WTC11 (cell line): Measurements from ENCODE around the gene RUNX2. TPM values are rescaled to one million over a fixed set of nuclear protein-coding genes. Genes with fewer than 3 reads are reported as not detected.

Source experiments
- ATAC-seq: fragments of 200-7000 bp; cut with Tn5 transposase; 2 replicates; pipeline ENCODE4 v1.10.0; 2021; ENCODE audit warnings: mild to moderate bottlenecking, moderate library complexity
- CTCF ChIA-PET: fragments of 300-600 bp; sonication (Branson Sonifier 250); formaldehyde crosslinking; loops from one replicate; lab custom pipeline; 2021; ENCODE audit warnings: antibody characterized with exemption; lab: Charles Lee
- POLR2A ChIA-PET: fragments of 350-600 bp; sonication (Branson Sonifier 250); formaldehyde crosslinking; loops from one replicate; lab custom pipeline; 2021; ENCODE audit warnings: antibody characterized with exemption; lab: Charles Lee
- DNase-seq: peaks from one replicate; pipeline ENCODE4 v3.0.0; 2021; ENCODE audit warnings: low spot score
- H3K27ac Mint-ChIP-seq: 2 replicates; pipeline ENCODE4 v1.8.0; 2021; ENCODE audit warnings: mixed read lengths
- H3K27me3 Mint-ChIP-seq: 2 replicates; pipeline ENCODE4 v1.8.0; 2021; ENCODE audit warnings: low read depth, mild to moderate bottlenecking, moderate library complexity, mixed read lengths
- H3K36me3 Mint-ChIP-seq: 2 replicates; pipeline ENCODE4 v1.8.0; 2021; ENCODE audit warnings: mixed read lengths
- H3K4me1 Mint-ChIP-seq: 2 replicates; pipeline ENCODE4 v1.8.0; 2022; ENCODE audit warnings: mixed read lengths
- H3K4me3 Mint-ChIP-seq: 2 replicates; pipeline ENCODE4 v1.8.0; 2021; ENCODE audit warnings: mild to moderate bottlenecking, moderate library complexity, mixed read lengths
- H3K9me3 Mint-ChIP-seq: 2 replicates; pipeline ENCODE4 v1.8.0; 2021; ENCODE audit warnings: mixed read lengths
- ARID4B ChIP-seq: sonication (generic); formaldehyde crosslinking; IDR thresholded peaks from 2 replicates; pipeline ENCODE4 v1.8.0; 2023; ENCODE audit warnings: missing genetic modification reagents, mild to moderate bottlenecking, borderline replicate concordance
- CBFB ChIP-seq: sonication (generic); formaldehyde crosslinking; IDR thresholded peaks from 2 replicates; pipeline ENCODE4 v1.8.1; 2022; ENCODE audit warnings: mild to moderate bottlenecking, low read depth, missing genetic modification reagents
- ELF4 ChIP-seq: sonication (generic); formaldehyde crosslinking; IDR thresholded peaks from 2 replicates; pipeline ENCODE4 v1.8.1; 2022; ENCODE audit warnings: low read depth, mild to moderate bottlenecking, moderate library complexity, missing genetic modification reagents
- ERG ChIP-seq: fragments of 250-450 bp; sonication (Bioruptor Pico); IDR thresholded peaks from 2 replicates; pipeline ENCODE4 v1.8.0; 2021; ENCODE audit warnings: mild to moderate bottlenecking
- ETV6 ChIP-seq: sonication (generic); formaldehyde crosslinking; IDR thresholded peaks from 2 replicates; pipeline ENCODE4 v1.8.1; 2022; ENCODE audit warnings: mild to moderate bottlenecking, missing genetic modification reagents
- HMGXB4 ChIP-seq: sonication (generic); formaldehyde crosslinking; IDR thresholded peaks from 2 replicates; pipeline ENCODE4 v1.8.1; 2023; ENCODE audit warnings: mild to moderate bottlenecking, moderate library complexity, missing genetic modification reagents
- IRF1 ChIP-seq: sonication (generic); formaldehyde crosslinking; IDR thresholded peaks from 2 replicates; pipeline ENCODE4 v1.8.0; 2023; ENCODE audit warnings: missing genetic modification reagents
- MAX ChIP-seq: sonication (generic); formaldehyde crosslinking; IDR thresholded peaks from 2 replicates; pipeline ENCODE4 v1.8.0; 2022; ENCODE audit warnings: mild to moderate bottlenecking, missing genetic modification reagents
- MXD4 ChIP-seq: fragments of 250-450 bp; sonication (Bioruptor Pico); IDR thresholded peaks from 2 replicates; pipeline ENCODE4 v1.8.0; 2021; ENCODE audit warnings: mild to moderate bottlenecking, moderate library complexity, borderline replicate concordance
- NFATC4 ChIP-seq: fragments of 250-450 bp; sonication (Bioruptor Pico); IDR thresholded peaks from 2 replicates; pipeline ENCODE4 v1.9.0; 2021; ENCODE audit warnings: mild to moderate bottlenecking
- NR1H2 ChIP-seq: sonication (generic); formaldehyde crosslinking; IDR thresholded peaks from 2 replicates; pipeline ENCODE4 v1.9.0; 2021; ENCODE audit warnings: mild to moderate bottlenecking, moderate library complexity, missing genetic modification reagents
- SMAD3 ChIP-seq: sonication (generic); formaldehyde crosslinking; IDR thresholded peaks from 2 replicates; pipeline ENCODE4 v1.8.0; 2022; ENCODE audit warnings: missing genetic modification reagents, mild to moderate bottlenecking, borderline replicate concordance
- SMAD4 ChIP-seq: sonication (generic); formaldehyde crosslinking; IDR thresholded peaks from 2 replicates; pipeline ENCODE4 v1.8.0; 2022; ENCODE audit warnings: mild to moderate bottlenecking, missing genetic modification reagents
- SP1 ChIP-seq: sonication (generic); formaldehyde crosslinking; conservative IDR thresholded peaks from 2 replicates; pipeline ENCODE4 v1.8.1; 2022; ENCODE audit warnings: missing genetic modification reagents
- STAT6 ChIP-seq: sonication (generic); formaldehyde crosslinking; conservative IDR thresholded peaks from 2 replicates; pipeline ENCODE4 v1.8.1; 2023; ENCODE audit warnings: mild to moderate bottlenecking, low read depth, missing genetic modification reagents, moderate library complexity
- TEAD1 ChIP-seq: sonication (generic); formaldehyde crosslinking; IDR thresholded peaks from 2 replicates; pipeline ENCODE4 v1.8.0; 2022; ENCODE audit warnings: mild to moderate bottlenecking, missing genetic modification reagents
- USF1 ChIP-seq: sonication (generic); formaldehyde crosslinking; IDR thresholded peaks from 2 replicates; pipeline ENCODE4 v1.8.0; 2022; ENCODE audit warnings: mild to moderate bottlenecking, missing genetic modification reagents
- ZNF138 ChIP-seq: sonication (generic); formaldehyde crosslinking; conservative IDR thresholded peaks from 2 replicates; pipeline ENCODE4 v1.8.1; 2022; ENCODE audit warnings: mild to moderate bottlenecking, moderate library complexity, missing genetic modification reagents
- ZNF281 ChIP-seq: sonication (generic); formaldehyde crosslinking; IDR thresholded peaks from 2 replicates; pipeline ENCODE4 v1.8.0; 2023; ENCODE audit warnings: mild to moderate bottlenecking, missing genetic modification reagents
- ZNF317 ChIP-seq: sonication (generic); formaldehyde crosslinking; IDR thresholded peaks from 2 replicates; pipeline ENCODE4 v1.8.1; 2023; ENCODE audit warnings: low read depth, mild to moderate bottlenecking, moderate library complexity, missing genetic modification reagents, borderline replicate concordance
- ZNF396 ChIP-seq: fragments of 250-450 bp; sonication (Bioruptor Pico); IDR thresholded peaks from 2 replicates; pipeline ENCODE4 v1.8.0; 2021; ENCODE audit warnings: mild to moderate bottlenecking, moderate library complexity, borderline replicate concordance
- total RNA-seq: library from RNA; stranded (reverse); gene quantifications from 3 replicates; pipeline ENCODE4 v1.2.3, GENCODE V29; 2021

The RUNX2 gene
- total RNA-seq, 1 experiment from 2014 or later, result 0.28 TPM

GRCh38 chr6:45388328-45388727 lies 60.2 kb downstream of the RUNX2 start:
- no peaks in the 10 kb centered on the region for H3K27me3 Mint-ChIP-seq
- H3K27ac Mint-ChIP-seq, result no peak overlapping the region
- H3K36me3 Mint-ChIP-seq, result no peaks in the 10 kb centered on the region; the same call in 1 of the 2 replicates
- H3K9me3 Mint-ChIP-seq, result peaks cover 7% of the 10 kb centered on the region; the same call in 1 of the 2 replicates
- TF ChIP-seq ZNF317, result no peak
- TF ChIP-seq ERG (CRISPR knock-in tag), result no peak
- no peak for TF ChIP-seq SMAD3 (CRISPR knock-in tag)
- no peak for TF ChIP-seq ZNF138 (CRISPR knock-in tag)
- no peak for TF ChIP-seq SP1
- no peak for TF ChIP-seq ZNF396 (CRISPR knock-in tag)
- TF ChIP-seq MXD4 (CRISPR knock-in tag), result no peak
- no peak for TF ChIP-seq USF1 (CRISPR knock-in tag)
- TF ChIP-seq SMAD4 (CRISPR knock-in tag), result no peak
- TF ChIP-seq HMGXB4 (CRISPR knock-in tag), result no peak
- no peak for TF ChIP-seq NR1H2 (CRISPR knock-in tag)
- no peak for TF ChIP-seq ZNF281
- TF ChIP-seq ELF4 (CRISPR knock-in tag), result no peak
- TF ChIP-seq IRF1 (CRISPR knock-in tag), result no peak
- no peak for TF ChIP-seq TEAD1 (CRISPR knock-in tag)
- no peak for TF ChIP-seq NFATC4
- TF ChIP-seq MAX (CRISPR knock-in tag), result no peak
- no peak for DNase-seq
- no peaks in the 10 kb centered on the region for H3K4me1 Mint-ChIP-seq
- POLR2A ChIA-PET, result no interaction called here
- CTCF ChIA-PET, result no interaction called here
- no peak for ATAC-seq
- no peak overlapping the region for H3K4me3 Mint-ChIP-seq

- no peak for ATAC-seq
- no peak overlapping the region for H3K4me3 Mint-ChIP-seq
- H3K27me3 Mint-ChIP-seq, result no peaks in the 10 kb centered on the region
- POLR2A ChIA-PET, result interaction anchor here (1.5 kb wide), 1 partner anchor 17 kb away, joined by 3 read pairs; the partner anchor contains the start of gene SUPT3H
- no peak for DNase-seq
- CTCF ChIA-PET, result no interaction called here
- peaks cover 10% of the 10 kb centered on the region for H3K9me3 Mint-ChIP-seq
- H3K27ac Mint-ChIP-seq, result no peak overlapping the region
- H3K4me1 Mint-ChIP-seq, result no peaks in the 10 kb centered on the region
- no peaks in the 10 kb centered on the region; the same call in 1 of the 2 replicates for H3K36me3 Mint-ChIP-seq
- TF ChIP-seq STAT6 (CRISPR knock-in tag), result no peak
- no peak for TF ChIP-seq NR1H2 (CRISPR knock-in tag)
- TF ChIP-seq ETV6, result no peak
- no peak for TF ChIP-seq CBFB (CRISPR knock-in tag)
- TF ChIP-seq ARID4B (CRISPR knock-in tag), result no peak
Measured at GRCh38 chr6:45394586-45395095, 66.5 kb downstream of the RUNX2 start.
